ENCODE results near the gene DKK2.

- TF ChIP-seq EZH2 (IDR thresholded peaks at IDR 0.05; ENCODE audit: low read length, unreplicated experiment) (no peak), CTCF (conservative IDR thresholded peaks at IDR 0.05; ENCODE audit: low read depth, low read length) (no peak)
These were observed 57.9 kb downstream of the DKK2 start for GRCh38 chr4:106978046-106978774.

All from PC-3 (cell line).